ENCODE measurements around the gene FBXW4. TPM values are rescaled to one million over a fixed set of nuclear protein-coding genes. Genes with fewer than 3 reads are reported as not detected.

Gene FBXW4
- total RNA-seq, 1 donor = 78.9 TPM

DNA sequence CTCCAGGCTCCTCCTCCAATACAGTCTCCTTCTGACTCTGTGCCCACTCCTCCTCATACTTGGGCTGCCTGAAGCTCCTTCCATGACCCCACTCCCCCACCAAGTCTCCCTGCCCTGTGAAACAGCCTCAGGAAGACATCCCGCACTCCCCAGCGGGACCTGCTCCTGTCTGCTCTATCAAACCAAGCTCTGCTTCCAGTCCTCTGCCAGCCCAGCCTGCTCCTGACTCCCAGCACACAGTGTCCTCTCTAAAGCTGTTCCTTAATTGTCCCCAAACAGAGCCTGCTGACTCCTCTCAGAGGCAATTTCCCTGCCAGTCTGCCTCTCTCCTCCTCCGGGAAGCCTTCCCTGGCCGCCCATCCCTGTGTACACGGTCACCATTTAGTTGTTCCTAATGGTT lies 116.8 kb downstream of the FBXW4 start:
- Histone ChIP-seq H3K4me3 (ENCODE audit: low read length) (no peak overlapping the region), H3K9me3 (ENCODE audit: low read depth, low read length) (no peaks in the 10 kb centered on the region), H3K4me1 (ENCODE audit: insufficient read depth, low read length) (no peaks in the 10 kb centered on the region), H3K27me3 (ENCODE audit: insufficient read depth, low read length) (no peaks in the 10 kb centered on the region)

DNA sequence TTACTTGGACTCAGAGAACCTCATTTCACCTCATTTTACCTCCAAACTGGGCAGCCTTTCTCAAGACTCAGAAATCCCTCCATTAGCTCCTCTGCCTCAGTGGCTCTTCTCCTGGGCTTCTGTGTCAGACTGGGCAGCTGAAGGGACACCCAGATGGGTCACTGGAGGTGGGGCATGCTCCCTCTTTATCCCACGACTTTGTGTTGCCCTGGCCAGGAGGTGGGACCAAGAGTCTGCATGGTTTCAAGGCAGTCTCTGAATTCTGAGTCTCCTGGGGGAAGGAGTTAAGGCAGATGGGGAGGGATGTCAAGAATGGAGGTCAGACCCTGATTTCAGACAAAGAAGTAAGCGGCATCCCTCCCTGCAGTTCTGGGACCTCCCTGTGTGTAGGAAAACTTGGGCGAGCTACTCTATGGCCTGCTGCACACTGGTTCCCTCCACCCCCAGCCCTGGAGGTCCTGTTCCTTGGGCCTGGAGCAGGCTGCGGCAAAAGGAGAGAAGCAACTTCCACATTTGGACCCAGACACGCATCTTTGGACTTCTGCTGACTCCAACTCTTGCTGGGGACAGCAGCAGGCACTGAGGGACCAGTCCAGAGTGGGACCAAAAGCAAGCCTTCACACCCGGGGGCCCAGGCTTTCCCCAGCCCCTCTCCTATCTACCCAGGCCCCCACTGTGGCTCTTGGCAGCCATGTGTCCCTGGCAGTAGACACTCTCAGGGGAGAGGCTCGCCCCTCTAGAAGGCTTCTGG lies 117.7 kb downstream of the FBXW4 start:
- Histone ChIP-seq H3K4me3 (ENCODE audit: low read length) (no peak overlapping the region), H3K4me1 (ENCODE audit: insufficient read depth, low read length) (no peaks in the 10 kb centered on the region), H3K9me3 (ENCODE audit: low read depth, low read length) (no peaks in the 10 kb centered on the region), H3K27me3 (ENCODE audit: insufficient read depth, low read length) (no peaks in the 10 kb centered on the region)

- Histone ChIP-seq H3K27me3 (ENCODE audit: insufficient read depth, low read length) (no peaks in the 10 kb centered on the region), H3K4me1 (ENCODE audit: insufficient read depth, low read length) (no peaks in the 10 kb centered on the region), H3K9me3 (ENCODE audit: low read depth, low read length) (no peaks in the 10 kb centered on the region), H3K4me3 (ENCODE audit: low read length) (no peak overlapping the region)
Observed at GRCh38 chr10:101576211-101576863, 118.6 kb downstream of the FBXW4 start.

- H3K27me3 ChIP-seq (ENCODE audit: insufficient read depth, low read length) = no peaks in the 10 kb centered on the region
- H3K9me3 ChIP-seq (ENCODE audit: low read depth, low read length) = no peaks in the 10 kb centered on the region
- peaks cover 5% of the 10 kb centered on the region for H3K4me1 ChIP-seq (ENCODE audit: insufficient read depth, low read length)
- H3K4me3 ChIP-seq (ENCODE audit: low read length) = no peak overlapping the region
Observed at GRCh38 chr10:101575580-101576210, 119.3 kb downstream of the FBXW4 start.

DNA sequence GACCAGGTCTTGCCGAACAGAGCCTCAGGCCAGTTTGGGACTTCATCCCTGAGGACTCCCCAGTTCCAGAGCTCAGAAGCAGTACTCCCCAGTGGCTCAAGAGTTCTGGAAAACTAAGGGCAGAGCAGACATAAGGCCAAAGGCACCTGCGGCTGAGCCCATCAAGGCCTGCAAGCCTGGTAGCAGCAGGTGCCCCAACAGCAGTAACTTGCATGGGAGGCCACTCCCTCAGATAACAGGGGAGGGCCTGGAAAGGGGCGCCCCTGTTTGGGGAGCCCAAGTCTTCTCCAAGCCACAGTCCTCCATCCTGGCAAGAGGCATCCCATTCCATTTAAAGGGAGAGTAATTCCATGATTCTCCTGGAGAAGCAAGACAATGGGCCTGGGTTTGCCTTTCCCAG lies 119.9 kb downstream of the FBXW4 start:
- H3K9me3 ChIP-seq (ENCODE audit: low read depth, low read length) = no peaks in the 10 kb centered on the region
- no peak overlapping the region for H3K4me3 ChIP-seq (ENCODE audit: low read length)
- peaks cover 10% of the 10 kb centered on the region for H3K4me1 ChIP-seq (ENCODE audit: insufficient read depth, low read length)
- H3K27me3 ChIP-seq (ENCODE audit: insufficient read depth, low read length) = no peaks in the 10 kb centered on the region

DNA sequence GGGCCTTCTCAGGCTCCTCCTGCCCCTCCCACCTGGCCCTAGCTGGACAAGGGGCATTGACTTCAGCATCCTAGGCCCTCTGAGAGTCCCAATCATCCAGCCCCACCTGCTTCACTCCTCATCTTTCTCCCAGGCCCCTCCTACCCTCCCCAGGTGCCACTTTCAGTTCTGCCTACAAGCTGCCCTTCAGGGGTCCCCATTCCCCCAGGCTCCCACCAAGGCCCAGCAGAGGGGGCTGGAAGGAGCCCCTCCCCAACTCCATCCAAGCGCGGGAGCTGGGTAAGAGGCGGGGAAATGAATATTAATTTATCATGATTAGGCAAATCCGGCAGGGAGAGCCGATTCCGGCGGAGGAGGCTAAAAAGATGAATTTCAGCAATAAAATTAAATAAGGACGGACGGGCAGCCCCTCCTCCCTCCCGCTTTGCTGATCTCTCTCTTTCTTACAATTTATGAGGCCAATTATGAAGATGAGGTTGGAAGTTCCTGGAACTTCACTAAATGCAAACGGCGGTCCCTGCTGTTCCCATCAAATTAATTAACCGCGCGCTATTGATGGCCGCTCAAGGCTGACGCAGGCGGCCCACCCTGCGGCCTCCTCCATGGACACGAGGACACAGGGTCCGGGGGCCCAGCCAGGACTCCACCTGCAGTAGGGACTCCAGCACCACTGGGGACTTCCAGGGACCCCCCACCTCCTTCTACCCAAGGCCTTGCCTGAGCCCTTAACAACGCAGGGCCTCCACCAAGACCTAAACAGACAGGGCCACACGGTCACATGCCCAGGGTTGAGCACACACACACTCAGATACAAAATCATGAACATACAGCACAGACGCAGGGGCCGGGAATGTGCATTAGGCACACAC lies 120.9 kb downstream of the FBXW4 start:
- Histone ChIP-seq H3K4me1 (ENCODE audit: insufficient read depth, low read length) (peaks cover 20% of the 10 kb centered on the region), H3K27me3 (ENCODE audit: insufficient read depth, low read length) (peaks cover 8% of the 10 kb centered on the region), H3K9me3 (ENCODE audit: low read depth, low read length) (no peaks in the 10 kb centered on the region), H3K4me3 (ENCODE audit: low read length) (no peak overlapping the region)

DNA sequence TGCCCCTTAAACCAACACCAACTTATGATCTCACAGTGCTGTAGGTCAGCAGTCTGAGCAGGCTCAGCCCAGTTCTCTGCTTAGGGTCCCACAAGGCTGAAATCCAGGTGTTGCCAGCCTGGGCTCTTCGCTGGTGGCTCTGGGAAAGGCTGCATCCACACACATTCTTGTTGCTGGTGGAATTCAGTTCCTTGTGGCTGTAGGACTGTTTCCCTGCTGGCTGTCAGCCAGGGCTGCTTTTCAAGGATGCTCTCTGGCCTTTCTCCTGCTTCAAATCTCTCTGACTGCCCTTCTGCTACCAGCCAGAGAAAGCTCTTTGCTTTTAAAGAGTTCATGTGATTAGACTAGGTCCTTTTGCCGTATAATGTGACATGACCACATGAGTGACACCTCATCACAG lies 122.2 kb downstream of the FBXW4 start:
- Histone ChIP-seq H3K4me3 (ENCODE audit: low read length) (no peak overlapping the region), H3K27me3 (ENCODE audit: insufficient read depth, low read length) (peaks cover 18% of the 10 kb centered on the region), H3K9me3 (ENCODE audit: low read depth, low read length) (no peaks in the 10 kb centered on the region), H3K4me1 (ENCODE audit: insufficient read depth, low read length) (peaks cover 20% of the 10 kb centered on the region)

GRCh38 chr10:101572126-101572525 lies 122.8 kb downstream of the FBXW4 start:
- Histone ChIP-seq H3K4me3 (ENCODE audit: low read length) (no peak overlapping the region), H3K27me3 (ENCODE audit: insufficient read depth, low read length) (peaks cover 24% of the 10 kb centered on the region), H3K9me3 (ENCODE audit: low read depth, low read length) (no peaks in the 10 kb centered on the region), H3K4me1 (ENCODE audit: insufficient read depth, low read length) (peaks cover 20% of the 10 kb centered on the region)

DNA sequence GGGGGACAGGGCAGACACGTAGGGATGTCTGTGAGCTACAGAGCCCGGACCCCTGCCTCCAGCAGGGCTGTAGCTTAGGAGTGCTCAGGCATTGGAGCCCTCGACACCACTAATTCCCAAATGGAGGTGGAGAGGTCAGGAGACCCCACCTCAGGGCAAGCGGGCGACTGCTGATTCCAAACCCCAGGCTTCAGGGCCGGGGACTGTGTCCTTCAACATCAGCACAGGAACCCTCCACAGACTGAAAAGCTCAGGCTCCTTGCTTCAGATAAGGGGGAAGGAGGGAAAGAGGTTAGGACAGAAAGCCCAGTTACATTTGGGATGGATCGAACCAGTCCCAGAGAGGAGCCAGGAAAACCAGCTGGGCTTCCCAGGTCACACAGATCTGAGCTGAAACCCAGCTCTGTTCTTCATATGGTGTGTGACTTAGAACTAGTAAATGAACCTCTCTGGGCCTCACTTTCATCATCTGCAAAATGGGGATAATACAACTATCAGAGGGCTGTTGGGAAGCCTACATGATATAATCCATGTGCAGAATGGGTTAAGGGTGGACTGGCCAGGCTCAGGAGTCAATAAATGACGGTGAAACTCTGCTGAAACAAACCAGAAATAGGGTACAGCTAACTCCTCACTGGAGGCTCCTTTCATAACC lies 123.6 kb downstream of the FBXW4 start:
- peaks cover 23% of the 10 kb centered on the region for H3K4me1 ChIP-seq (ENCODE audit: insufficient read depth, low read length)
- no peaks in the 10 kb centered on the region for H3K9me3 ChIP-seq (ENCODE audit: low read depth, low read length)
- peaks cover 32% of the 10 kb centered on the region for H3K27me3 ChIP-seq (ENCODE audit: insufficient read depth, low read length)
- no peak overlapping the region for H3K4me3 ChIP-seq (ENCODE audit: low read length)

- Histone ChIP-seq H3K27me3 (ENCODE audit: insufficient read depth, low read length) (peaks cover 39% of the 10 kb centered on the region), H3K9me3 (ENCODE audit: low read depth, low read length) (no peaks in the 10 kb centered on the region), H3K4me1 (ENCODE audit: insufficient read depth, low read length) (peaks cover 23% of the 10 kb centered on the region), H3K4me3 (ENCODE audit: low read length) (peak overlapping the region; percentile 46)
Observed at GRCh38 chr10:101570428-101571270, 124.3 kb downstream of the FBXW4 start.

DNA sequence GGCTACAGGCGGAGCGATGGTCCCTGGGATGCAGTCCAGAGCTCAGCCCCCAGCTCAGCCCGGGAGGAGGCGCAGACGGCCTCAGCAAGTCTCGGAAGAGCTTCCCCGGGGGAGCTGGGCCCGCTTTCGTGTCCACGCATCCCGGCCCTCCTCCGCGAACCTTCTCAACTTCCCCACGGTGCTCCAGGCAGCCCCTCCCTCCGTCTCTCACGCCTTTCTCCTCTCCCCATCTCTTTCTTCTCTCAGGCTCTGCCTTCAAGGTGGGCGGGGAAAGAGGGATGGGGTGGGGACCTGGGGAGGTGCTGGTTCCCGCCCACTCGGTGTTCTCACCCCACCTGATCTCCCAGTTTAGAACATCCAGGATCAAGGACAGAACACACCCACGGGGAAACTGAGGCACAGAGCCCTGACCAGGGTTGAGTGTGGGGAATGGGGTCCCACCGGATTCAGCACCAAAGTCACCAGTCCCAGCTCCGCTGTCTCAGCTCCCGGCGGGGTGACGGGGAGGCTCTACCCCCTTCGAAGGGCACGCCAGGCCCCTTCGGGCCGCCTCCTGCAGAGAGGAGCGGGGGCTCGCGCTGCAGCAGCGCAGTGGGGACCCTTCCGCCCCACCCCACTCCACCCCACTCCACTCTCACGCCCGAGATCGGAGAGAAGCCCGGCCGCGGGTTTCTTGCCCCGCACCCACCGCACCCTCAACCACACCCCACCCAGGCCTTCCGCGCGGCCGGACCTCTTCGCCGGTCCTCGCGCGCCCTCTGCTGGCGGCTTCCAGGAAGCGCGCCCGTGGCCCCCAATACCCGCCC lies 125.1 kb downstream of the FBXW4 start:
- H3K4me3 ChIP-seq (ENCODE audit: low read length) = peak overlapping the region; percentile 46

GRCh38 chr10:101569323-101569621 lies 125.7 kb downstream of the FBXW4 start:
- Histone ChIP-seq H3K9me3 (ENCODE audit: low read depth, low read length) (no peaks in the 10 kb centered on the region), H3K27me3 (ENCODE audit: insufficient read depth, low read length) (peaks cover 46% of the 10 kb centered on the region), H3K4me1 (ENCODE audit: insufficient read depth, low read length) (peaks cover 23% of the 10 kb centered on the region), H3K4me3 (ENCODE audit: low read length) (no peak overlapping the region)

More for the DNA sequence above, 125.1 kb downstream of the FBXW4 start:
- Histone ChIP-seq H3K27me3 (ENCODE audit: insufficient read depth, low read length) (peaks cover 46% of the 10 kb centered on the region), H3K9me3 (ENCODE audit: low read depth, low read length) (no peaks in the 10 kb centered on the region), H3K4me1 (ENCODE audit: insufficient read depth, low read length) (peaks cover 23% of the 10 kb centered on the region)

DNA sequence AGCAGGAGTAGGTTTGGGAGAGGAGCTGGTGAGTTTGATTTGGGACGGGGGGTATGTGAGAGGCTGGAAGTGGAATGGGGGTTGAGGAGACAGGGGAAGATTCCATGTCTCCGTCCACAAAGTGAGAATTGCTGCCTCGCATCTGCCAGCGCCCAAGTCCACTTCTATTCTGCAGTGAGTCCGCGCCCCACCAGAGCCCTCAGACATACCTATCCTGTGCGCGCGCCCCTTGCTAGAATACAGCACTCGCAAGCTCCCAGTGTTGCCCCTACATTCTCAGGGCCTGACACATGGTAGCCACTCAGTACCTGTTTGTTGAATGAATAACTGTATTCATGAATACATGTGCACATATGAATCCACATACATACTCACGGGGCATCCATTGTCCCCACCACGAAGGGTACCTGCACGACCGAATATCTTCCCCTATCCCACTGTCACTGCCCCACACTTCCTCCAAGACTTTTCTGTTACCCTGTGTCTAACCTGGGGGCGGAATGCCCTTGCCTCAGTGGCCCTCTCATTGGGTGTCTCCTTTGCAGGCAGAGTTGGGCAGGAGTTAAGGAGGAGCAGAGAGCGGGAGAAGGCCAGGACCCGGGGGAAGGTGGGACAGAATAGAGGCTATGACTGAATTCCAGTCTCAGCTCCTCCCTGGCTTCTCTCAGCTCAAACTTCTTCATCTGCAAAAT lies 126.8 kb downstream of the FBXW4 start:
- Histone ChIP-seq H3K4me1 (ENCODE audit: insufficient read depth, low read length) (peaks cover 23% of the 10 kb centered on the region), H3K27me3 (ENCODE audit: insufficient read depth, low read length) (peaks cover 46% of the 10 kb centered on the region), H3K4me3 (ENCODE audit: low read length) (no peak overlapping the region), H3K9me3 (ENCODE audit: low read depth, low read length) (no peaks in the 10 kb centered on the region)

Measured in mononuclear cell (primary cell).